Pancreas (tissue), 10 donors: ENCODE data around the gene PGM1. TPM values are rescaled to one million over a fixed set of nuclear protein-coding genes. Genes with fewer than 3 reads are reported as not detected.

Experiments
- ATAC-seq, 4 donors: fragments of 200-7000 bp; cut with Tn5 transposase; one replicate each; pipeline versions ENCODE4 v1.8.0 to v1.9.1; 2020; ENCODE audit warnings: mild to moderate bottlenecking in 4 of 4, moderate library complexity in 4 of 4
- DNase-seq, 6 donors: peaks; one replicate each; pipeline ENCODE4 v3.0.0-alpha.2; 2020
- FAIRE-seq: peaks from 2 replicates; lab custom pipeline; 2012; peaks lifted over from hg19 to GRCh38; lab: Jason Lieb, UNC
- H3K27ac ChIP-seq, 4 donors: fragments of 200-600 bp; sonication (generic); 1 replicate in 3 of 4; 2 replicates in 1 of 4; pipeline versions ENCODE4 v1.5.0 to v1.8.0; 2020
- H3K27me3 ChIP-seq, 4 donors: fragments of 200-600 bp; one replicate each; pipeline ENCODE4 v1.8.0; 2021
- H3K36me3 ChIP-seq, 3 donors: fragments of 200-600 bp; sonication (generic) in 1 of 3; one replicate each; pipeline versions ENCODE4 v1.5.0 to v1.8.0; 2020 to 2021
- H3K4me1 ChIP-seq, 3 donors: fragments of 200-600 bp; one replicate each; pipeline ENCODE4 v1.8.0; 2021
- H3K4me3 ChIP-seq, 4 donors: fragments of 200-600 bp; sonication (generic) in 2 of 4; one replicate each; pipeline versions ENCODE4 v1.5.0 to v1.8.0; 2020 to 2021
- H3K9me3 ChIP-seq, 4 donors: fragments of 200-600 bp; one replicate each; pipeline ENCODE4 v1.8.0; 2021
- CTCF ChIP-seq, 4 donors: fragments of 200-600 bp; sonication (generic) in 3 of 4; IDR thresholded peaks; one replicate each; pipeline versions ENCODE4 v1.5.0 to v1.8.0; 2021; ENCODE audit warnings: antibody characterized with exemption in 4 of 4
- WGBS, 2 donors: extraction: QIAGEN DNeasy Blood & Tissue Kit; methylation state at CpG; one replicate each; pipeline ENCODE4 v1.1.7; 2013; 5-methylcytosine and 5-hydroxymethylcytosine counted together
- intact Hi-C, 3 donors: fragments of 100-400 bp; cut with DNase I; formaldehyde crosslinking; loops; one replicate each; pipeline versions ENCODE4 v1.11.1 to v1.14.2; 2022
- polyA plus RNA-seq, 2 donors: library from polyadenylated mRNA; stranded (reverse); fragments of 200-250 nt; gene quantifications; one replicate each; pipeline ENCODE4 v1.2.3, GENCODE V29; 2013
- total RNA-seq, 6 donors: library from RNA; stranded (reverse); fragmentation: NEBNext Ultra II Directional in 4 of 6; extraction: Animal tissue kit (Norgen Biotek cat#: 25700) in 4 of 6; gene quantifications; one replicate each; pipeline versions ENCODE4 v1.2.1 to v1.2.4, GENCODE V29; 2021 to 2023
- donor health status: healthy with polysubstance abuse.
- donor health status: DM: no; HTN: no; CAD: no; lungs with moderate emphysema.
- donor health status: DM: no; HTN: no; CAD: no.
- donor health status: control.
- donor health status: control.
- donor health status: Bipolar disorder and iron deficiency.
- donor health status: DM: yes; HTN: yes; CAD: no.
- donor health status: DM: no; HTN: no; CAD: no.
- donor health status: DM: no; HTN: no; CAD: no.
- donor health status: DM: yes; HTN: yes; CAD: no.

The PGM1 gene
- total and polyA plus RNA-seq, 8 donors: 19.8 to 106 (median 63.5) TPM

- TF ChIP-seq CTCF (IDR thresholded peaks at IDR 0.05): peak; percentile 61 to 67 (median 61)
- Histone ChIP-seq H3K27me3 (no peaks in the 10 kb centered on the region), H3K4me3 (no peak overlapping the region), H3K9me3 (no peaks in the 10 kb centered on the region), H3K36me3 (no peaks in the 10 kb centered on the region), H3K27ac (peak overlapping the region in 2 of 4 donors; percentile 24 to 59), H3K4me1 (peaks cover 0 to 18% (median 10%) of the 10 kb centered on the region in 3 donors)
- ATAC-seq (peak; percentile 95 to 98 (median 96)), FAIRE-seq (peak; percentile 97), DNase-seq (peak in 3 of 6 donors; percentile 63 to 80 (median 67))
- intact Hi-C loops: no loop called here
- 1 to 2% methylated on average over 6 of the region's 6 CpGs for whole genome bisulfite sequencing, 2 donors
Measured at GRCh38 chr1:63691701-63692425, 98.7 kb downstream of the PGM1 start.

GRCh38 chr1:63693944-63694571, 100.8 kb downstream of the PGM1 start:
- H3K27me3 ChIP-seq: no peaks in the 10 kb centered on the region
- no peaks in the 10 kb centered on the region for H3K36me3 ChIP-seq
- WGBS, 2 donors: 98 to 99% methylated on average over 2 of the region's 2 CpGs
- TF ChIP-seq CTCF (IDR thresholded peaks at IDR 0.05): no peak
- no peak overlapping the region for H3K27ac ChIP-seq
- FAIRE-seq: no peak
- peaks cover 12 to 34% (median 26%) of the 10 kb centered on the region in 3 donors for H3K4me1 ChIP-seq
- intact Hi-C loops: no loop called here
- DNase-seq: no peak
- no peak overlapping the region for H3K4me3 ChIP-seq
- ATAC-seq: no peak
- no peaks in the 10 kb centered on the region for H3K9me3 ChIP-seq

- intact Hi-C loops: no loop called here
- peak; percentile 66 to 77 (median 71) for ATAC-seq
- DNase-seq: peak in 5 of 6 donors; percentile 50 to 74 (median 61)
- no peaks in the 10 kb centered on the region for H3K9me3 ChIP-seq
- H3K36me3 ChIP-seq: no peaks in the 10 kb centered on the region
- FAIRE-seq: peak; percentile 32
- H3K27me3 ChIP-seq: no peaks in the 10 kb centered on the region
- TF ChIP-seq CTCF (IDR thresholded peaks at IDR 0.05): no peak
- peaks cover 30 to 53% (median 31%) of the 10 kb centered on the region in 3 donors for H3K4me1 ChIP-seq
- peak overlapping the region; percentile 46 to 76 (median 60) for H3K27ac ChIP-seq
- 27 to 34% methylated on average over 13 of the region's 13 CpGs for WGBS, 2 donors
- H3K4me3 ChIP-seq: no peak overlapping the region
Measured at GRCh38 chr1:63698001-63698838, 105.0 kb downstream of the PGM1 start.

GRCh38 chr1:63701187-63701586, 108.0 kb downstream of the PGM1 start:
- no peak for TF ChIP-seq CTCF (IDR thresholded peaks at IDR 0.05)
- WGBS, 2 donors: 14 to 16% methylated on average over 6 of the region's 6 CpGs
- Histone ChIP-seq H3K27me3 (no peaks in the 10 kb centered on the region), H3K27ac (peak overlapping the region in 2 of 4 donors; percentile 62 to 77), H3K4me1 (peaks cover 51 to 68% (median 57%) of the 10 kb centered on the region in 3 donors), H3K9me3 (no peaks in the 10 kb centered on the region), H3K36me3 (no peaks in the 10 kb centered on the region), H3K4me3 (no peak overlapping the region)
- DNase-seq (peak in 4 of 6 donors; percentile 68 to 77 (median 75)), FAIRE-seq (no peak), ATAC-seq (peak; percentile 62 to 81 (median 72))
- intact Hi-C loops: no loop called here
